Uterus (tissue), 4 donors: Measurements from ENCODE around the gene COL5A1. TPM values are rescaled to one million over a fixed set of nuclear protein-coding genes. Genes with fewer than 3 reads are reported as not detected.

ENCODE experiments used
- DNase-seq, 2 donors: peaks; one replicate each; pipeline ENCODE4 v3.0.0-alpha.2; 2019 to 2020
- H3K27ac ChIP-seq, 2 donors: fragments of 200-600 bp; sonication (generic); 1 replicate in 1 of 2; 2 replicates in 1 of 2; pipeline ENCODE4 v1.5.1; 2016 to 2018
- H3K27me3 ChIP-seq, 2 donors: fragments of 200-600 bp; sonication (generic); one replicate each; pipeline ENCODE4 v1.5.1; 2018 to 2019; ENCODE audit warnings: control low read depth in 1 of 2
- H3K36me3 ChIP-seq, 2 donors: fragments of 200-600 bp; sonication (generic); one replicate each; pipeline ENCODE4 v1.5.1; 2019; ENCODE audit warnings: control low read depth in 1 of 2
- H3K4me1 ChIP-seq, 2 donors: fragments of 200-600 bp; sonication (generic); one replicate each; pipeline ENCODE4 v1.5.1; 2018 to 2019; ENCODE audit warnings: control low read depth in 1 of 2
- H3K4me3 ChIP-seq, 2 donors: fragments of 200-600 bp; sonication (generic); 1 replicate in 1 of 2; 2 replicates in 1 of 2; pipeline ENCODE4 v1.5.1; 2018 to 2019; ENCODE audit warnings: mild to moderate bottlenecking in 1 of 2
- H3K9me3 ChIP-seq, 2 donors: fragments of 200-600 bp; sonication (generic); one replicate each; pipeline ENCODE4 v1.5.1; 2019; ENCODE audit warnings: control low read depth in 1 of 2
- POLR2A ChIP-seq, 2 donors: fragments of 450-650 bp; IDR thresholded peaks; one replicate each; pipeline ENCODE4 v1.6.1; 2016; ENCODE audit warnings: antibody characterized with exemption in 2 of 2, mild to moderate bottlenecking in 1 of 2, moderate library complexity in 1 of 2
- intact Hi-C: fragments of 100-400 bp; cut with DNase I; formaldehyde crosslinking; loops from one replicate; pipeline ENCODE4 v1.15.1; 2023; ENCODE audit warnings: low total_unique reads
- total RNA-seq, 4 donors: library from RNA; depleted of rRNA in 3 of 4; stranded (reverse); fragments of >200 nt in 3 of 4; gene quantifications; one replicate each; pipeline versions ENCODE4 v1.1.0 to v1.2.4, GENCODE V29; 2014 to 2023
- TF ChIP-seq, protein P1 (sequence below), 4 experiments: fragments of 200-600 bp in 2 of 4; fragments of 450-650 bp in 2 of 4; sonication (generic) in 2 of 4; IDR thresholded peaks; one replicate each; pipeline ENCODE4 v1.5.1; 2016 to 2019; ENCODE audit warnings: antibody characterized with exemption in 4 of 4, mild to moderate bottlenecking in 2 of 4, moderate library complexity in 1 of 4
- donor health status: DM: yes; HTN: yes; CAD: no.

Gene COL5A1
- total RNA-seq, 4 donors from 2014 or later: 21.2 to 604 (median 129) TPM

DNA sequence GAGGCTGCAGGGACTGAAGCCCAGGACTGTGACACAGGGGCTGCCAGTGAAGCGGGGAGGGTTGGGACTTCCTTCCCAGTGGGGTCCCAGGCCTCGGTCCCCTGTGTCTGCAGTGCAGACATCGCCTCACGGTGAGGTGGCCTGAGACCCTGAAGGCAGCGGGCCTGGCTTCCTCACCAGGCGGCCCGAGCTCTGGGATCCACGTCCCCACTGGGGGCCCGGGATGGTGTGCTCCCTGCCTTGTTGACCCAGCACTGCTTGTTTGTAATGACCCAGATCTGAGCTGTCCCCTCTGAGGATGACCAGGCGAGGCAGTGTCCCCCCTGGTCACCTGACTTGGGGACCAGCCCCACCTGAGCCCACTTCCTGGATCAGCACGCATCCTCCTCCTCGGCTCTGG is 53.1 kb downstream of the COL5A1 start:
- Histone ChIP-seq H3K27ac (no peak overlapping the region), H3K27me3 (no peaks in the 10 kb centered on the region), H3K4me1 (peaks cover 0 to 15% of the 10 kb centered on the region in 2 donors), H3K9me3 (no peaks in the 10 kb centered on the region), H3K36me3 (no peaks in the 10 kb centered on the region), H3K4me3 (no peak overlapping the region)
- intact Hi-C loops: loop anchor here (5.0 kb wide), 1 partner anchor 48 kb away; no protein-coding TSS in a partner anchor
- no peak for DNase-seq
- TF ChIP-seq POLR2A (IDR thresholded peaks at IDR 0.05): no peak
- TF ChIP-seq, protein P1, sequence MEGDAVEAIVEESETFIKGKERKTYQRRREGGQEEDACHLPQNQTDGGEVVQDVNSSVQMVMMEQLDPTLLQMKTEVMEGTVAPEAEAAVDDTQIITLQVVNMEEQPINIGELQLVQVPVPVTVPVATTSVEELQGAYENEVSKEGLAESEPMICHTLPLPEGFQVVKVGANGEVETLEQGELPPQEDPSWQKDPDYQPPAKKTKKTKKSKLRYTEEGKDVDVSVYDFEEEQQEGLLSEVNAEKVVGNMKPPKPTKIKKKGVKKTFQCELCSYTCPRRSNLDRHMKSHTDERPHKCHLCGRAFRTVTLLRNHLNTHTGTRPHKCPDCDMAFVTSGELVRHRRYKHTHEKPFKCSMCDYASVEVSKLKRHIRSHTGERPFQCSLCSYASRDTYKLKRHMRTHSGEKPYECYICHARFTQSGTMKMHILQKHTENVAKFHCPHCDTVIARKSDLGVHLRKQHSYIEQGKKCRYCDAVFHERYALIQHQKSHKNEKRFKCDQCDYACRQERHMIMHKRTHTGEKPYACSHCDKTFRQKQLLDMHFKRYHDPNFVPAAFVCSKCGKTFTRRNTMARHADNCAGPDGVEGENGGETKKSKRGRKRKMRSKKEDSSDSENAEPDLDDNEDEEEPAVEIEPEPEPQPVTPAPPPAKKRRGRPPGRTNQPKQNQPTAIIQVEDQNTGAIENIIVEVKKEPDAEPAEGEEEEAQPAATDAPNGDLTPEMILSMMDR (IDR thresholded peaks at IDR 0.05): no peak

DNA sequence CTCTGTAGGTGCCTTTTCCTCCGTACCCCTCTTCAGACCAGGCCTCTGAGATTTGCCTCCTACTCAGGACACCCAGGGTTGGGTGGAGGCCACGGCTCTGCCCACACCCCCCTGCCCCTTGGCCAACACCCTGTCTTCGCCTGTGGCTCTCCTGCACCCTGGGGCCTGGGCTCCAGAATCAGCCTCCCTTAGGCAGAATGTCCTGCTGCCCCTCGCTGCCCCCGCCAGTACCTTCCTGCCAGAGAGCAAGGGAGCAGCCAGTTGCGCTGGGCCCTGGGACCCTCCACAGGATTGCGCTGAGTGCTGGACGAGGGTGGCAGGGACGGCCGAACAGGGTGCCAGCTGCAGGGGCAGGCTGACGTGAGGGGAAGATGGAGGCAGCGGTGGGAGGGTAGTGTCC is 53.5 kb downstream of the COL5A1 start:
- no peak overlapping the region for H3K4me3 ChIP-seq
- H3K27ac ChIP-seq: peak overlapping the region in 1 of 2 donors; percentile 10
- DNase-seq: no peak
- H3K9me3 ChIP-seq: no peaks in the 10 kb centered on the region
- TF ChIP-seq POLR2A (IDR thresholded peaks at IDR 0.05): no peak
- TF ChIP-seq, protein P1 (IDR thresholded peaks at IDR 0.05): no peak
- H3K36me3 ChIP-seq: no peaks in the 10 kb centered on the region
- intact Hi-C loops: loop anchor here (5.0 kb wide), 1 partner anchor 47 kb away; no protein-coding TSS in a partner anchor
- H3K27me3 ChIP-seq: no peaks in the 10 kb centered on the region
- peaks cover 0 to 15% of the 10 kb centered on the region in 2 donors for H3K4me1 ChIP-seq

DNA sequence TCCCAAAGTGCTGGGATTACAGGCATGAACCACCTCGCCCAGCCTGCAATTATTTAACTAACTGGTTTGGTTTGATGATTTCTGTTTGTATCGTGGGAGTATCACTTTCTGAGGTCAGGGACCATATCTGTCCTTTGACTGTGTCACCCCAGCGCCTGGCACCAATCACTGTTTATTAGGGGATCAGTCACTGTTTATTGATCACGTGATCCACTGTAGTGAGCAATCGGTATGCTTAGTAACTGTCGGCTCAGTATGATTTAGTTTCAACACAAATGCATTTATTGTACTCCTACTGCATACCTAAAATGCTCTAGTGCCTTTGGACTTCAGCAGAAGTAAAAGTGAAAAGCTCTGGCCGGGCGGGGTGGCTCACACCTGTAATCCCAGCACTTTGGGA is 54.8 kb downstream of the COL5A1 start:
- DNase-seq: no peak
- Histone ChIP-seq H3K27me3 (no peaks in the 10 kb centered on the region), H3K36me3 (no peaks in the 10 kb centered on the region), H3K27ac (no peak overlapping the region), H3K4me1 (peaks cover 0 to 11% of the 10 kb centered on the region in 2 donors), H3K4me3 (no peak overlapping the region), H3K9me3 (no peaks in the 10 kb centered on the region)
- TF ChIP-seq, protein P1 (IDR thresholded peaks at IDR 0.05): no peak
- TF ChIP-seq POLR2A (IDR thresholded peaks at IDR 0.05): no peak
- intact Hi-C loops: loop anchor here (5.0 kb wide), 1 partner anchor 46 kb away; no protein-coding TSS in a partner anchor

DNA sequence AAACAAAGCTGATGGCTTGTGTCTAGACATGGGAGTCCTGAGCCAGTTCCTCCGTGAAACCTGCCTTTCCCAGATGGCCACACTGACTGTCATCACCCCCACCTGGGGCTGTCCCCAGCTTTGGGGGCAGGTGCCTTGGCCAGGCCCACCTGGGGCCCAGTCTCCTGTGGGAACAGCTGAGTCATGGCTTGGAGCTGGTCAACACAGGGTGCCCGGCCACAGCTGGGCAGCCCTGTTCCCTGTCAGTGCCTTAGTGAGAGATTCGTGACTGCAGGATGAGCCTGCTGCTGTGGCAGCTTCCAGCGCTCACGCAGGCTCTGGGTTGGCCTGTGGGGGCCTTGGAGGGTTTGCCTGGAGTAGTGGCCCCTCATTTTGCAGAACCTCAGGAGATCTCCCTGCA is 56.5 kb downstream of the COL5A1 start:
- no peak for TF ChIP-seq POLR2A (IDR thresholded peaks at IDR 0.05)
- TF ChIP-seq, protein P1 (IDR thresholded peaks at IDR 0.05): no peak
- H3K27ac ChIP-seq: peak overlapping the region in 1 of 2 donors; percentile 39
- no peaks in the 10 kb centered on the region for H3K27me3 ChIP-seq
- H3K4me3 ChIP-seq: no peak overlapping the region
- no peak for DNase-seq
- no peaks in the 10 kb centered on the region for H3K9me3 ChIP-seq
- no peaks in the 10 kb centered on the region for H3K36me3 ChIP-seq
- intact Hi-C loops: loop anchor here (5.0 kb wide), 1 partner anchor 44 kb away; no protein-coding TSS in a partner anchor
- peaks cover 0 to 3% of the 10 kb centered on the region in 2 donors for H3K4me1 ChIP-seq

DNA sequence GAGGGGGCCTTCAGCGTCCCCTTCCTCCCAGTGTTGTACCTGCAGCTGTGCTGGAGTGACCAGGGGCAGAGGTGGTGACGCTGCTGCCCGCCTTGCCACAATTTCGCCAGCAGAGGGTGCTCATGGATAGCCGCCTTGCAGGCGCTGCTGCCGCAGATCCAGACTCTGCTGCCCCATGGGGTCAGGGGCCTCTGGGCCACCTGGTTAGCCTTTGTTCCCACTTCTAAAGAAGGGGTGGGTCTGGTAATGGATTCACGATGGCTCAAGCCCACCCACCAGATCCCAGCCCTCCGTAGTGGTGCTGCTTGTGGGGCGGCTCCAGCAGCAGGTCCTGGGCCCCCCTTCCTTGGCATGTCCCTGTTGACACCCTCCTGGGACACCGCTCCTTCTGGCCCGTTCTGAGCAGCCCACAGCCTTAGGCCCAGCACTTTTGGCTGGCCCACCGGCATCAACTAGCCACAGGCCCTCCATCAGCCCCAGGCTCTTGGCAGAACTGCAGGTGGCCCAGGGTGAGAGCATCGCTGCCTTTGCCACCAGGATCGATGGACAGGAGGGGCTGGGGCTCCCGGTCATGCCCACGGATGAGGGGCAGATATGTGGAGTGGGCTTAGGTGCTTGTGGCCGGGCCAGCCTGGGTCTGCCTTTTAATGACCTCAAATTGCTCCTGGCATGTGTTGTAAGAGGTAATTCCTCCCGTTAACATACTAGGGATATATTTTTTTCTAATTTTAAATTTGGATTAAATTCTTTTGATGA is 57.2 kb downstream of the COL5A1 start:
- Histone ChIP-seq H3K4me3 (no peak overlapping the region), H3K27me3 (no peaks in the 10 kb centered on the region), H3K36me3 (no peaks in the 10 kb centered on the region), H3K27ac (peak overlapping the region; percentile 39 to 49), H3K9me3 (no peaks in the 10 kb centered on the region), H3K4me1 (peaks cover 0 to 3% of the 10 kb centered on the region in 2 donors)
- TF ChIP-seq POLR2A (IDR thresholded peaks at IDR 0.05): no peak
- TF ChIP-seq, protein P1 (IDR thresholded peaks at IDR 0.05): peak; percentile 87 to 94 (median 92)
- intact Hi-C loops: loop anchor here (5.0 kb wide), 1 partner anchor 44 kb away; no protein-coding TSS in a partner anchor
- DNase-seq: peak; percentile 67 to 75
